Measurements from ENCODE around the gene ANXA6. TPM values are rescaled to one million over a fixed set of nuclear protein-coding genes. Genes with fewer than 3 reads are reported as not detected.

Gene ANXA6
- polyA plus RNA-seq, 3 donors: 60.6 to 124 (median 93.5) TPM

GRCh38 chr5:151086192-151086869 is 71.2 kb downstream of the ANXA6 start:
- H3K36me3 ChIP-seq (replicated peaks in 1 of 2; ENCODE audit: control insufficient read depth in 1 of 2, insufficient read depth in 2 of 2, low read length in 2 of 2): no peaks in the 10 kb centered on the region
- no peaks in the 10 kb centered on the region for H4K20me1 ChIP-seq (ENCODE audit: insufficient read depth, low read length)
- Mint-ChIP-seq H3K27me3 (ENCODE audit: low read depth in 3 of 3) (peaks cover 0 to 3% (median 0%) of the 10 kb centered on the region in 3 donors), H3K9me3 (no peaks in the 10 kb centered on the region), H3K27ac (peak overlapping the region; percentile 70 to 93 (median 87)), H3K4me1 (peaks cover 78% of the 10 kb centered on the region), H3K36me3 (no peaks in the 10 kb centered on the region), H3K4me3 (peak overlapping the region; percentile 54 to 72)
- peak overlapping the region in 2 of 3 experiments; percentile 1 to 60 for H3K4me3 ChIP-seq (replicated peaks in 1 of 3; ENCODE audit: low read depth in 2 of 3, low read length in 3 of 3)
- peaks cover 9% of the 10 kb centered on the region for H3K79me2 ChIP-seq (ENCODE audit: insufficient read depth, low read length)
- intact Hi-C loops (cut with micrococcal nuclease): no loop called here
- peak overlapping the region; percentile 66 for H3K4me2 ChIP-seq (replicated peaks; ENCODE audit: extremely low read depth, low read length, poor library complexity, severe bottlenecking)
- WGBS (ENCODE audit: insufficient coverage): 32% methylated on average over 6 of the region's 6 CpGs
- H3K27ac ChIP-seq (ENCODE audit: low read depth in 1 of 2, low read length in 2 of 2): peak overlapping the region; percentile 55 to 79
- peak in 2 of 3 donors; percentile 59 to 61 for DNase-seq
- no peak overlapping the region for H2AFZ ChIP-seq (ENCODE audit: insufficient read depth, low read depth, low read length, poor library complexity, severe bottlenecking)
- no peaks in the 10 kb centered on the region for H3K27me3 ChIP-seq (ENCODE audit: control insufficient read depth in 2 of 2, insufficient read depth in 2 of 2, low read length in 2 of 2)
- peaks cover 67 to 81% of the 10 kb centered on the region in 2 donors for H3K4me1 ChIP-seq (ENCODE audit: control insufficient read depth in 1 of 2, insufficient read depth in 2 of 2, low read length in 2 of 2)
- H3K9me3 ChIP-seq (replicated peaks in 1 of 2; ENCODE audit: control insufficient read depth in 1 of 2, insufficient read depth in 1 of 2, low read length in 2 of 2): no peaks in the 10 kb centered on the region
- TF ChIP-seq CTCF (IDR thresholded peaks at IDR 0.05): no peak
- H3K9ac ChIP-seq (ENCODE audit: insufficient read depth, low read length, poor library complexity, severe bottlenecking): peak overlapping the region; percentile 40

- Histone ChIP-seq H4K20me1 (ENCODE audit: insufficient read depth, low read length) (no peaks in the 10 kb centered on the region), H3K27me3 (ENCODE audit: control insufficient read depth in 2 of 2, insufficient read depth in 2 of 2, low read length in 2 of 2) (no peaks in the 10 kb centered on the region), H3K9me3 (replicated peaks in 1 of 2; ENCODE audit: control insufficient read depth in 1 of 2, insufficient read depth in 1 of 2, low read length in 2 of 2) (no peaks in the 10 kb centered on the region), H3K4me2 (replicated peaks; ENCODE audit: extremely low read depth, low read length, poor library complexity, severe bottlenecking) (peak overlapping the region; percentile 66), H3K9ac (ENCODE audit: insufficient read depth, low read length, poor library complexity, severe bottlenecking) (peak overlapping the region; percentile 38), H3K27ac (ENCODE audit: low read depth in 1 of 2, low read length in 2 of 2) (peak overlapping the region; percentile 55 to 79), H3K36me3 (replicated peaks in 1 of 2; ENCODE audit: control insufficient read depth in 1 of 2, insufficient read depth in 2 of 2, low read length in 2 of 2) (no peaks in the 10 kb centered on the region), H3K4me3 (replicated peaks in 1 of 3; ENCODE audit: low read depth in 2 of 3, low read length in 3 of 3) (peak overlapping the region in 1 of 3 experiments; percentile 60), H3K79me2 (ENCODE audit: insufficient read depth, low read length) (peaks cover 17% of the 10 kb centered on the region), H3K4me1 (ENCODE audit: control insufficient read depth in 1 of 2, insufficient read depth in 2 of 2, low read length in 2 of 2) (peaks cover 65 to 75% of the 10 kb centered on the region in 2 donors), H2AFZ (ENCODE audit: insufficient read depth, low read depth, low read length, poor library complexity, severe bottlenecking) (no peak overlapping the region)
- peak overlapping the region; percentile 70 to 93 (median 87) for H3K27ac Mint-ChIP-seq
- peak overlapping the region; percentile 35 to 62 for H3K4me3 Mint-ChIP-seq
- intact Hi-C loops (cut with micrococcal nuclease): no loop called here
- WGBS (ENCODE audit: insufficient coverage): 18% methylated on average over 6 of the region's 9 CpGs
- no peak for TF ChIP-seq CTCF (IDR thresholded peaks at IDR 0.05)
- DNase-seq: peak; percentile 65 to 87 (median 66)
- H3K27me3 Mint-ChIP-seq (ENCODE audit: low read depth in 3 of 3): peaks cover 0 to 3% (median 0%) of the 10 kb centered on the region in 3 donors
- H3K36me3 Mint-ChIP-seq: no peaks in the 10 kb centered on the region
- H3K4me1 Mint-ChIP-seq: peaks cover 74% of the 10 kb centered on the region
- no peaks in the 10 kb centered on the region for H3K9me3 Mint-ChIP-seq
Observed at GRCh38 chr5:151085517-151086041, 72.0 kb downstream of the ANXA6 start.

Measured in CD14-positive monocyte (primary cell).